A549 (cell line): ENCODE measurements around the gene GBE1. TPM values are rescaled to one million over a fixed set of nuclear protein-coding genes. Genes with fewer than 3 reads are reported as not detected.

Experiments
- ATAC-seq, 2 experiments: fragments of 200-7000 bp in 1 of 2; fragments of >200 bp in 1 of 2; cut with Nextera tagmentation in 1 of 2; cut with Tn5 transposase in 1 of 2; 3 replicates each; pipeline versions ENCODE4 v1.8.0 to v1.9.1; 2018 to 2020; ENCODE audit warnings: mild to moderate bottlenecking in 1 of 2, moderate library complexity in 1 of 2
- CTCF ChIA-PET: fragments of 300-600 bp; sonication (Branson Sonifier 250); formaldehyde crosslinking; extraction: SDS; loops from one replicate; lab custom pipeline; 2021; ENCODE audit warnings: antibody characterized with exemption, inconsistent platforms; lab: Yijun Ruan, JAX
- POLR2A ChIA-PET: fragments of 350-600 bp; formaldehyde crosslinking; extraction: SDS; loops from one replicate; lab custom pipeline; 2021; ENCODE audit warnings: antibody characterized with exemption, inconsistent platforms; lab: Yijun Ruan, JAX
- DNase-seq, 2 experiments: peaks; one replicate each; pipeline versions ENCODE4 v3.0.0 to v3.0.0-alpha.2; 2011 to 2016; ENCODE audit warnings: low read depth in 1 of 2, low spot score in 1 of 2
- FAIRE-seq: peaks from 2 replicates; lab custom pipeline; 2011; peaks lifted over from hg19 to GRCh38; lab: Jason Lieb, UNC
- H3K27ac ChIP-seq, 2 experiments: fragments of >200 bp; sonication (Bioruptor Twin); formaldehyde crosslinking; 3 replicates each; pipeline ENCODE4 v1.5.1; 2016 to 2017
- H3K4me1 ChIP-seq: fragments of >200 bp; sonication (Bioruptor Twin); formaldehyde crosslinking; 3 replicates; pipeline ENCODE4 v1.6.1; 2016
- H3K4me2 ChIP-seq: fragments of >200 bp; sonication (Bioruptor Twin); formaldehyde crosslinking; 3 replicates; pipeline ENCODE4 v1.6.1; 2016
- H3K4me3 ChIP-seq: fragments of >200 bp; sonication (Bioruptor Twin); formaldehyde crosslinking; 3 replicates; pipeline ENCODE4 v1.5.1; 2016
- H3K9me3 ChIP-seq: fragments of >200 bp; sonication (Bioruptor Twin); formaldehyde crosslinking; 3 replicates; pipeline ENCODE4 v1.6.1; 2016
- ATOH8 ChIP-seq: fragments of 250-450 bp; sonication (Bioruptor Pico); IDR thresholded peaks from 2 replicates; pipeline ENCODE4 v1.5.0; 2020; ENCODE audit warnings: low read depth, mild to moderate bottlenecking, moderate library complexity
- BCL3 ChIP-seq: fragments of >200 bp; sonication (Bioruptor Twin); formaldehyde crosslinking; IDR thresholded peaks from 3 replicates; pipeline ENCODE4 v1.6.1; 2016
- BHLHE40 ChIP-seq: IDR thresholded peaks from 2 replicates; pipeline ENCODE4 v1.6.1; 2012; ENCODE audit warnings: low read depth, low read length, inconsistent platforms
- CHD2 ChIP-seq: fragments of 150-350 bp; IDR thresholded peaks from 2 replicates; pipeline ENCODE4 v1.6.1; 2014; ENCODE audit warnings: low read length; ENCODE audit not compliant: partially characterized antibody
- CTCF ChIP-seq: fragments of >200 bp; sonication (Bioruptor Twin); formaldehyde crosslinking; IDR thresholded peaks from 3 replicates; pipeline ENCODE4 v1.5.1; 2016
- E2F6 ChIP-seq: IDR thresholded peaks from 2 replicates; pipeline ENCODE4 v1.6.1; 2012; ENCODE audit warnings: low read depth, borderline replicate concordance
- ESRRA ChIP-seq: fragments of 150-350 bp; IDR thresholded peaks from 2 replicates; pipeline ENCODE4 v1.6.1; 2014; ENCODE audit warnings: mild to moderate bottlenecking, low read length, borderline replicate concordance
- FOSL2 ChIP-seq, 2 experiments: fragments of 450-650 bp in 1 of 2; fragments of >200 bp in 1 of 2; sonication (Bioruptor Twin) in 1 of 2; formaldehyde crosslinking; IDR thresholded peaks; 2 replicates each; pipeline versions ENCODE4 v1.5.0 to v1.6.1; 2016 to 2020; ENCODE audit warnings: mild to moderate bottlenecking in 1 of 2, moderate library complexity in 1 of 2
- FOXS1 ChIP-seq: fragments of 250-450 bp; sonication (Bioruptor Pico); IDR thresholded peaks from 2 replicates; pipeline ENCODE4 v1.5.0; 2020; ENCODE audit warnings: mild to moderate bottlenecking, moderate library complexity
- JUN ChIP-seq, 2 experiments: fragments of >200 bp; sonication (Bioruptor Twin); formaldehyde crosslinking; IDR thresholded peaks; 2 replicates in 1 of 2; 3 replicates in 1 of 2; pipeline ENCODE4 v1.6.1; 2016 to 2017
- MAFK ChIP-seq: fragments of 450-650 bp; IDR thresholded peaks from 2 replicates; pipeline ENCODE4 v1.6.1; 2014; ENCODE audit not compliant: partially characterized antibody
- MAX ChIP-seq: IDR thresholded peaks from 2 replicates; pipeline ENCODE4 v1.6.1; 2012
- RCOR1 ChIP-seq: fragments of 150-350 bp; IDR thresholded peaks from 2 replicates; pipeline ENCODE4 v1.6.1; 2014; ENCODE audit warnings: antibody characterized with exemption, low read length, low read depth
- RFX5 ChIP-seq: fragments of 450-650 bp; IDR thresholded peaks from 2 replicates; pipeline ENCODE4 v1.7.1; 2014; ENCODE audit warnings: antibody characterized with exemption, mild to moderate bottlenecking, moderate library complexity
- RNF2 ChIP-seq: fragments of 200-600 bp; sonication (generic); IDR thresholded peaks from 2 replicates; pipeline ENCODE4 v1.6.1; 2016; ENCODE audit warnings: low read depth, mild to moderate bottlenecking, antibody characterized with exemption, moderate library complexity, borderline replicate concordance
- TFCP2L1 ChIP-seq: fragments of 250-450 bp; sonication (Bioruptor Pico); IDR thresholded peaks from 2 replicates; pipeline ENCODE4 v1.5.0; 2021; ENCODE audit warnings: mild to moderate bottlenecking
- TP53 ChIP-seq: fragments of 250-450 bp; sonication (Bioruptor Pico); IDR thresholded peaks from 2 replicates; pipeline ENCODE4 v1.5.0; 2021; ENCODE audit warnings: mild to moderate bottlenecking, moderate library complexity
- WGBS: methylation state at CpG from one replicate; pipeline ENCODE4 v1.1.6; 2017; ENCODE audit errors: missing lambda C conversion rate; 5-methylcytosine and 5-hydroxymethylcytosine counted together
- polyA plus RNA-seq, 4 experiments: library from polyadenylated mRNA; depleted of rRNA in 3 of 4; stranded (reverse); fragments of >200 nt; fragmentation: RNase III in 1 of 4; extraction: RNeasy Plus Mini Kit Qiagen cat#74134 plus additional on column Dnase treatment in 1 of 4; gene quantifications; 2 replicates in 3 of 4; 3 replicates in 1 of 4; pipeline ENCODE4 v1.2.3, GENCODE V29; 2011 to 2017

The GBE1 gene
- polyA plus RNA-seq, 2 of the 4 experiments (the other 2 are of a cell fraction) = 39.5 to 55.0 TPM

- TF ChIP-seq JUN (IDR thresholded peaks at IDR 0.05) (no peak), RFX5 (no peak), BCL3 (no peak), MAX (no peak), FOXS1 (no peak), RCOR1 (no peak), TP53 (no peak)
- TF ChIP-seq, all 56 proteins: peak for 0
These were observed 66.1 kb downstream of the GBE1 start (continued) for GRCh38 chr3:81695302-81695701.

- FAIRE-seq (no peak), ATAC-seq (no peak), DNase-seq (no peak)
- no peak overlapping the region for H3K4me2 ChIP-seq
- ChIA-PET CTCF (no interaction called here), POLR2A (no interaction called here)
- H3K27ac ChIP-seq = no peak overlapping the region
- H3K9me3 ChIP-seq = no peaks in the 10 kb centered on the region
- no peak overlapping the region for H3K4me3 ChIP-seq
- no peaks in the 10 kb centered on the region for H3K4me1 ChIP-seq
- TF ChIP-seq E2F6 (no peak), CTCF (no peak), FOSL2 (IDR thresholded peaks at IDR 0.05) (no peak), FOSL2 (CRISPR knock-in tag; IDR thresholded peaks at IDR 0.05) (no peak), RNF2 (no peak), ESRRA (no peak)
- 89% methylated on average over 5 of the region's 5 CpGs for WGBS
These were observed 66.8 kb downstream of the GBE1 start for GRCh38 chr3:81694662-81695061.

- TF ChIP-seq FOXS1 = no peak
- no peak for TF ChIP-seq CHD2
- no peak for TF ChIP-seq MAFK
- no peak for TF ChIP-seq TFCP2L1 (CRISPR knock-in tag)
- TF ChIP-seq BCL3 = no peak
- no peak for TF ChIP-seq CTCF
- no peak for TF ChIP-seq ATOH8 (CRISPR knock-in tag)
- TF ChIP-seq ESRRA = no peak
- TF ChIP-seq BHLHE40 = no peak
- no peaks in the 10 kb centered on the region for H3K9me3 ChIP-seq
- CTCF ChIA-PET = no interaction called here
- no peak for ATAC-seq
- POLR2A ChIA-PET = no interaction called here
- no peak overlapping the region for H3K4me3 ChIP-seq
- no peak overlapping the region for H3K4me2 ChIP-seq
- WGBS = 79% methylated on average over 1 of the region's 1 CpG
- H3K27ac ChIP-seq = no peak overlapping the region
- FAIRE-seq = no peak
- no peaks in the 10 kb centered on the region for H3K4me1 ChIP-seq
- DNase-seq = no peak
These were observed 68.7 kb downstream of the GBE1 start for GRCh38 chr3:81692766-81693165.
